KOPT-K1 (cell line): Measurements from ENCODE around the gene EPAS1.

ENCODE experiments used
- H3K27ac ChIP-seq: fragments of 200-600 bp; sonication (generic); 2 replicates; pipeline ENCODE4 v1.5.1; 2016; ENCODE audit warnings: antibody characterized with exemption, mild to moderate bottlenecking, low read depth, low read length; ENCODE audit not compliant: poor library complexity, severe bottlenecking
- H3K36me3 ChIP-seq: fragments of 200-600 bp; sonication (generic); 2 replicates; pipeline ENCODE4 v1.5.1; 2017; ENCODE audit warnings: antibody characterized with exemption, mild to moderate bottlenecking, low read length, moderate library complexity; ENCODE audit not compliant: insufficient read depth
- H3K9me3 ChIP-seq: fragments of 200-600 bp; sonication (generic); 2 replicates; pipeline ENCODE4 v1.5.1; 2017; ENCODE audit warnings: antibody characterized with exemption, low read length, mild to moderate bottlenecking; ENCODE audit not compliant: insufficient read depth, poor library complexity, severe bottlenecking

EPAS1 gene

GRCh38 chr2:46364797-46365457, 67.7 kb downstream of the EPAS1 start:
- Histone ChIP-seq H3K36me3 (peaks cover 2% of the 10 kb centered on the region; the same call in 1 of the 2 replicates), H3K27ac (no peak overlapping the region), H3K9me3 (no peaks in the 10 kb centered on the region)

DNA sequence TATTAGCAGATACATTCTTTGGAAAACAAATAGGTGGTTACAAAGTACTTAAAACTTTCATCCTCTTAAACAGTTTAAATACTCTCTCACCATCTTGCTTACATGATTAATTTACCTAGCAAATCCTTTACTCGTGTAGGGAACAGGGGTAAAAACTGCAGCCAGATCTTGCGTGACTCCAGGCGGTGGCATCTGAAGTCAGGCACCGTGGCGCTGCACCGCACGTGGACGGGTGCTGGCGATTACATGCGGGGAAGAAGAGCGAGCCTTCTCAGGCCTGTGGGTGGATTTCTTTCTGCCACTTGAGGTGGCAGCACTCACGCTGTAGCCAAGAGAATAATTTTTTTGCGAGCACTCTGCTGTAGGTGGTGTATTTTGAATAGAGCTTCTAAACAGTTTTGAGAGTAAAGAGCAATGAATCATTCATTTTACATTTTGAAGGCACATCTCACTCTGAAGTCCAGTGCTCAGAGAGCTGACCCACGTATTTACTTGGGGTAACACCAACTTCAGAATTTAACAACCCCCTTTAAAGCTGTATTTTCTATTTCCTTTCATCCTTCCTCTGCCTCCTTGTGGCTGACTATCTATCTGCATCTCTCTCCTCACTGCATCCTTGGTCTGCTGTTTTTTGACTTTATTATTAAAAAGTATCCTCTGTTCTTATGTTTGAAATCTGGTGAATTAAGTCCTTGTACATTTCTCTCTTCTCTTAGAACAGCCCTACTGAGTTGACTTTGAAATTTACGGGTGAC, 68.9 kb downstream of the EPAS1 start:
- no peaks in the 10 kb centered on the region for H3K9me3 ChIP-seq
- no peak overlapping the region for H3K27ac ChIP-seq
- peaks cover 9% of the 10 kb centered on the region; the same call in 1 of the 2 replicates for H3K36me3 ChIP-seq

DNA sequence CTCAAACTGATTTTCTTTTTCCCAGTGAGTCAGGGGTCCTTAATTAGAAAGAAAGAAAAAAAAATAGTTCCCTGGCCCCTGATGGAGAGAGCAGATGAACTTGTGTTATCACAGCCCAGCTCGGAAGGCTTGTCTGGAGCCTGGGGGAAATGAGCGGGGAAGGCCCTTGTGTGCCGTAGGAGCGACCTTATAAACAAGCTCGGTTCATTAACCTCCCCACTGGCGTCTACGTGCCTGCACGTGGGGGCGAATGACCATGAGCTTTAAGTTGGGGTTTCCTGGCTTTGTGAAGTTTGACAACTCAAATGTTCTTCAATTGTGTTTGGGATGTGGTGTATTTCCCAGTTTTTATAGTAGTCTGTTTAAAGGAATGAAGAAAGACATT, 69.5 kb downstream of the EPAS1 start:
- Histone ChIP-seq H3K36me3 (peaks cover 14% of the 10 kb centered on the region; the same call in 1 of the 2 replicates), H3K9me3 (no peaks in the 10 kb centered on the region), H3K27ac (no peak overlapping the region)

- Histone ChIP-seq H3K9me3 (no peaks in the 10 kb centered on the region), H3K27ac (peak overlapping the region; percentile 28), H3K36me3 (peaks cover 15% of the 10 kb centered on the region; the same call in 1 of the 2 replicates)
These were observed 70.1 kb downstream of the EPAS1 start for GRCh38 chr2:46367286-46367685.

DNA sequence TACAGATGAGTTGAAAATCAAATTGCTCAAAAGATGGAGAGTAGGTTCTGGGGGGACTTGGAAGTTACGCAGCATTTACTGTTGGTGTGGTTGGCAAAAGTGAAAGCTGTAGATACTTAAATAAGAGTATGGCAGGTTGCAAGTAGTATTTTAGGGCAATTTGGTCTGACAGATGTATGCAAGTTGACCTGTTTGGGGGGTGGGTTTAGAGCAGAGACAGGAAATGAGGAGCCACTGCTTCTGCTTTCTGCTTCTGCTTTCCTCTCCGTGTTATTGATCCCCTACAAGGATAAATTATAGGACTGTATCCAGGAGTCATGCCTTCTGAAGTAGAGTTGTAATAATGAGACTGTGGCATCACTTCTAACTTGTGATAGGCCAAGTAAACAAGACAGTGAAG, 71.2 kb downstream of the EPAS1 start:
- Histone ChIP-seq H3K27ac (peak overlapping the region; percentile 28), H3K36me3 (peaks cover 22% of the 10 kb centered on the region; the same call in 1 of the 2 replicates)

GRCh38 chr2:46369783-46370182, 72.6 kb downstream of the EPAS1 start:
- Histone ChIP-seq H3K27ac (peak overlapping the region; percentile 28), H3K9me3 (no peaks in the 10 kb centered on the region), H3K36me3 (peaks cover 22% of the 10 kb centered on the region; the same call in 1 of the 2 replicates)

More for the DNA sequence above, 71.2 kb downstream of the EPAS1 start:
- no peaks in the 10 kb centered on the region for H3K9me3 ChIP-seq

GRCh38 chr2:46371854-46372253, 74.6 kb downstream of the EPAS1 start:
- H3K27ac ChIP-seq: no peak overlapping the region
- H3K36me3 ChIP-seq: peaks cover 27% of the 10 kb centered on the region; the same call in 1 of the 2 replicates
- H3K9me3 ChIP-seq: no peaks in the 10 kb centered on the region

- peaks cover 27% of the 10 kb centered on the region; the same call in 1 of the 2 replicates for H3K36me3 ChIP-seq
- no peaks in the 10 kb centered on the region for H3K9me3 ChIP-seq
- no peak overlapping the region for H3K27ac ChIP-seq
These were observed 75.3 kb downstream of the EPAS1 start for GRCh38 chr2:46372475-46372874.

- H3K27ac ChIP-seq: no peak overlapping the region
- H3K36me3 ChIP-seq: peaks cover 33% of the 10 kb centered on the region; the same call in 1 of the 2 replicates
- no peaks in the 10 kb centered on the region for H3K9me3 ChIP-seq
These were observed 76.0 kb downstream of the EPAS1 start for GRCh38 chr2:46373238-46373637.

- Histone ChIP-seq H3K9me3 (no peaks in the 10 kb centered on the region), H3K36me3 (peaks cover 36% of the 10 kb centered on the region; the same call in 1 of the 2 replicates), H3K27ac (no peak overlapping the region)
These were observed 78.4 kb downstream of the EPAS1 start for GRCh38 chr2:46375566-46376125.

DNA sequence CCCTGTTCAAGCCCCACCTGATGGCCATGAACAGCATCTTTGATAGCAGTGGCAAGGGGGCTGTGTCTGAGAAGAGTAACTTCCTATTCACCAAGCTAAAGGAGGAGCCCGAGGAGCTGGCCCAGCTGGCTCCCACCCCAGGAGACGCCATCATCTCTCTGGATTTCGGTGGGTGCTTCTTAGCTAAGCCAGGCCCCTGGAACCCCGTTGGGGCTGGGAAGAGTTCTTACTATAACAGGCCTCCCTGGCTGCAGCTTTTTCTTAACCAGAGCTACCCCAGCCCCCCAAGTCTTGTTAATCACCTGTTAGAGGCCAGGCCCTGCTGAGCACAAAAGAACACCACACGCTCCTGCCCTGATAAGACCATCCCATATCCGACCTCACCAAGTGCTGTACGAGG, 79.4 kb downstream of the EPAS1 start:
- H3K36me3 ChIP-seq: peaks cover 31% of the 10 kb centered on the region; the same call in 1 of the 2 replicates
- no peaks in the 10 kb centered on the region for H3K9me3 ChIP-seq
- no peak overlapping the region for H3K27ac ChIP-seq

DNA sequence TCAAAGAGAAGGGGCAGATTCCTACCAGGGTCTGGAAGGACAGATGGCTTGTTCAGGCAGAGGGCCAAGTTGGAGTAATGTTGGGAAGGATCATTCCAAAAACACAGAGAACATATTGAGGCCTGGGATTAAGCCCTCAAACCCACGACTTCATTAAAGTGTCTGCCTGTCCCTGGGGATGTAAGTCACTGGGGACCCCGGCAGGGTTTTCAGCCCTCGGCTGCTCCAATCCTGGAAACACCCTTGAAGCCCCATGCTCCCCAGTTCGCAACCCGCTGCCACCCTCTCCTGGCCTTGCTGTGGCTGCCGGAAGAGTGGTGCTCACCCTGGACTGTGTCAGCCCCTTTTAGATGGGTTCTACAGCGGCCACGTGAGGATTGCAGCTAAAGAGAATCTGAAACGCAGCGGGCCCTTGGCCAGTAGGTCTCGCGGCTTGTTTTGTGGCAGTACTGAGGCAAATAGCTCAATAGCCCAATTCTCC, 79.9 kb downstream of the EPAS1 start:
- Histone ChIP-seq H3K27ac (no peak overlapping the region), H3K36me3 (peaks cover 31% of the 10 kb centered on the region; the same call in 1 of the 2 replicates), H3K9me3 (no peaks in the 10 kb centered on the region)

- peaks cover 30% of the 10 kb centered on the region; the same call in 1 of the 2 replicates for H3K36me3 ChIP-seq
- H3K27ac ChIP-seq: no peak overlapping the region
- no peaks in the 10 kb centered on the region for H3K9me3 ChIP-seq
These were observed 80.7 kb downstream of the EPAS1 start for GRCh38 chr2:46377666-46378560.

- H3K9me3 ChIP-seq: no peaks in the 10 kb centered on the region
- H3K27ac ChIP-seq: no peak overlapping the region
- H3K36me3 ChIP-seq: peaks cover 26% of the 10 kb centered on the region; the same call in 1 of the 2 replicates
These were observed 81.4 kb downstream of the EPAS1 start for GRCh38 chr2:46378616-46379015.
